ENCODE results near the gene KSR2.
"Not testable (repeated sequence)": the region's sequence is repeated elsewhere in the genome, so short reads cannot be mapped to it uniquely, and the experiment has no call there.

KSR2 gene

GRCh38 chr12:117821480-117822175 lies 147.2 kb downstream of the KSR2 start:
- DNase-seq (ENCODE audit: low read depth), result no peak

DNA sequence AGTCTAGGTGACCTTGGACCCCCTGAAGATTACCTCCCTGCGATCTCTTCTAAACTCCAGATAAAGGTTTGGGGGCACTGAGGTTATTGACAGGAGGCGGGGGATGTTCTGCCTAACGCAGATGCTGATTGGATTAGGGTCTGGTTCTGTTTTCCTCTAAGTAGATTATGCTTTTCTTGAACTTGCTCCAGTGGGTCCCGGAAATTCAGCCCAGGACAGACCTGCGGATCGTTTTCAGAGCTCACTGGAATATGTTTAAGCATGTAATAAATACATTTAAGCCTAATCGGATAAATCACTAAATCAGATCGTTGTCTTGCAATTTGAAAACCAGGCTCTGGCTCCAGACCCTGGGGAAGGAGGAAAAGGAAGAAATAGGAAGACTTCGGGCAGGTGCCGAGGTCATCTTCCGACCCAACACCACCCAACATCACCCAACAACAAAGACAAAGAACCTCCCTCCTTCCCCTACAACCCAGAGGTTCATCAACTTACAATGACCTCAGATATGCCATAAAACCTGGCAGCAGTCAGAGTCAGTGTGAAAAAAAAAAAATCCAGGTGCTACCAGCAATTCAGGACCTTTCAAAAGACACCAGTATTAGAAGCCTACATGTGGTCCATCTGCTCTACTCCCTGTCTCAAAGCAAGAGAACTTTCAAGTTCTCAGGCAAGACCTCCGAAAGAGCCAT lies 148.4 kb downstream of the KSR2 start:
- no peak for DNase-seq (ENCODE audit: low read depth)

DNA sequence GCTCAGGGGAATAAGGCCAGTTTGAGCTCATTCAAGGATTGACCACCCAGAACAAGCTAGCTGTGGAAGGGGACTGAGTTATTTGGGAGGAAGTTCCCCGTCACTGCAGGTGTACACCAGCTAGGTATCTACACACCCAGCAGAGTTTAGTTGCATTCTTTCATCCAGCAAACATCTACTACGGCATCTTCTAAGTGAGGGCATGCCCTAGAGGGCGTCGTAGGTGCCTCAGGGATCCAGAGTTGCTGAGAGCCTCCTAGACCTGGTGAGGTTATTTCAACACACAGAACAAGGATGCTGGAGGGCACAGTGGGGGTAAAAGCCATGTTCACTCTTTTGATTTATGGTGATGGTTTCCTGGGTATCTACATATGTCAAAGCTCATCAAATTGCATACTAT lies 149.6 kb downstream of the KSR2 start:
- no peak for DNase-seq (ENCODE audit: low read depth)

GRCh38 chr12:117818400-117818799 lies 150.4 kb downstream of the KSR2 start:
- DNase-seq (ENCODE audit: low read depth), result no peak

GRCh38 chr12:117809509-117809908 lies 159.3 kb downstream of the KSR2 start:
- no peak for DNase-seq (ENCODE audit: low read depth)

DNA sequence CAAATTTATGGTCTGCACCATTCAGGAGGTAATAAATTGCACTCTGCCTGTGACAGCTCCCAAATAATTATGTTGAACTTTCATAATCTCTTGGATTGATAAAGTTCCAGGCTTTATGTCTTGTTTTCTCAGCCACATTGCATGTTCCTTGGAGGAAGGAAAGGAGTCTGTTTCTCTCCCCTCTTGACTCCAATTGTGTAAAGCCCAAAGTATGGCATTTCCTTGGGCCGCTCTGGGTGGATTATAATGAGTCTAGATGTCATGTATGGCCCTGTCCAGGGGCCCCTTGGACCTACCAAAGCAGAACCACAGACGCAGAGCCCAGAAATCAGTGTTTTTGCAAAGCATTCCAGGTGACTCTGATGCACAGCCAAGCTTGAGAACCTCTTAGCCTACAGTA lies 160.8 kb downstream of the KSR2 start:
- DNase-seq (ENCODE audit: low read depth), result no peak

GRCh38 chr12:117807355-117807754 lies 161.4 kb downstream of the KSR2 start:
- no peak for DNase-seq (ENCODE audit: low read depth)

GRCh38 chr12:117805865-117806264 lies 162.9 kb downstream of the KSR2 start:
- no peak for DNase-seq (ENCODE audit: low read depth)

GRCh38 chr12:117803001-117803400 lies 165.8 kb downstream of the KSR2 start:
- no peak for DNase-seq (ENCODE audit: low read depth)

GRCh38 chr12:117800711-117801110 lies 168.1 kb downstream of the KSR2 start:
- DNase-seq (ENCODE audit: low read depth), result not testable (repeated sequence)

DNA sequence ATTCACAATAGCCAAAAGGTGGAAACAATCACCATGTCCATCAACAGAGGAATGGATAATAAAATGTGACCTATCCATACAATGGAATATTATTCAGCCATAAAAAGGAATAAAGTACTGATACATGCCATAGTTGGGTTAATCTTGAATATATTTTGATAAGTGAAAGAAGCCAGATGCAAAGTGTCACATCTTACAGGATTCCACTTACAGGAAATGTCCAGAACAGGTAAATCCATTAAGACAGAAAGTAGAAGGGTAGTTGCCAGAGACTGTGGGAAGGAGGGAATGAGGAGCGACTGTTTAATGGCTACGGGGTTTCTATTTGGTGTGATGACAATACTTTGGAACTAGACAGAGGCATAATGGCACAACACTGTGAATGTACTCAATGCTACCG lies 171.6 kb downstream of the KSR2 start:
- no peak for DNase-seq (ENCODE audit: low read depth)

- DNase-seq (ENCODE audit: low read depth), result no peak
These were observed 175.8 kb downstream of the KSR2 start for GRCh38 chr12:117792877-117793424.

GRCh38 chr12:117792471-117792870 lies 176.3 kb downstream of the KSR2 start:
- DNase-seq (ENCODE audit: low read depth), result no peak

GRCh38 chr12:117790948-117791347 lies 177.8 kb downstream of the KSR2 start:
- no peak for DNase-seq (ENCODE audit: low read depth)

DNA sequence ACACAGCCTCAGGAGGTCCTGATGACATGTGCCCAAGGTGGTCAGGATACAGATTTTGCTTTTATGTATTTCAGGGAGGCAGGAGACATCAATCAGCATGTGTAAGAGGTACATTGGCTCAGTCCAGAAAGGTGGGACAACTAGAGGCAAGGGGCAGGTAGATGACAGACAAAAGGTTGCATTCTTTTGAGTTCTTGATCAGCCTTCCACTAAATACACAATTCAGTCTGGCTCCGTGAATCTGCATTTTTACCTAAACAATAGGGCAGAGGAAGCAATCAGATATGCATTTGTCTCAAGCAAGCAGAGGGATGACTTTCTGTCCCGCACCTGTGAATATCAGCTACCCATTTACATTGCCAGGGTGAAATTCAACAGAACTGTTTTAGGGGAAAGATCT lies 178.6 kb downstream of the KSR2 start:
- DNase-seq (ENCODE audit: low read depth), result no peak

DNA sequence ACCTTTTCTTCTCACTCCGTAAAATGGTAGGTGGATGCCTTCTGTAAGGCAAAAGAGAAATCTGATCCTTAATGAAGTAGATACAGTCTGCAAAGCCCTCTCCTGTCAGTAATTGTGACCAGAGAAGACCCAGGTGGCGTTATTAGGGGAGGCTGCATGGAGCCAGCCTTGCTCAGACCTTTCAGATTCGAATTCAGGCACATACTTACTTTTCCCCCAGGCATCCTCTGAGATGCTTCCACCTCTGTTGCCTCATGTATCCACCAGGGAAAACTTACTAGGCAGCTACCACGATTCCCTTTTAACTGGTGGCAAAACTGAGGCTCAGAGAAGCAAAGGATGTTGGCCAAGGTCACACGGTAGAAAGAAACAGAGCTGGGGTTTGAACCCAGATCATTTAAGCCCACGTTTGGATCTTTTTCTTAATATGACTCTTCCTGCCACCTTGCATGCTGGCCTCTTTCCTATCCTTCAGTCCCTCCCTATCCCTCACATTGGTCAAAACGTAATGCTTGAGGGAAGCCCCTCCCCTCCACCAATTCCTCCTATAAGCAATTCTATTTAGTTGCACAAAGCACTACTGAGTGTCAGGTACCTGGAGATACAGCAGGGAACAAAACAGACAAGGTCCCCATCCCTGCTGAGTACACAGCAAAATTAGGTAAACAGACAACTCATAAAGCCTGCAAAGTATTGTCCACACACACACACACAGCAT lies 179.4 kb downstream of the KSR2 start:
- no peak for DNase-seq (ENCODE audit: low read depth)

DNA sequence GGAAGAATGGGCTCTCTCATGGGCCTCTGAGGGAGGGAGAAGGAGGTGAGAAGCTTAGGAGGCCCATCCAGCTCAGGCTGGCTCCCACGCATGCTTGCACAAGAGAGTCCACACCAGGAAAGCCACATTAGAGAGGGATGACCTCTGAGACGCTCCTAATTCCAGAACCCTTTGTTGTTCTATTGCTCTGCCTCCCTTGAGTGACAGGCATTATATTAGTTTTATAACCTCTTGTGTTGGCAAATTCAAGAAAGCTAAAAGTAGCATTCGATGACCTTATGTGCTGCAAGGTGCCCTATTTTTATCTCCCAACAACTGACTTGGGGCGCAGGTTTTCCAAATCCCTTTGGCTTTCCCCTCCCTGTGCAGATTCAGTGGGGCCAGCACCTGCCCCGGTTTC lies 190.1 kb downstream of the KSR2 start:
- no peak for DNase-seq (ENCODE audit: low read depth)

- DNase-seq (ENCODE audit: low read depth), result no peak
These were observed 193.6 kb downstream of the KSR2 start for GRCh38 chr12:117774941-117775775.

DNA sequence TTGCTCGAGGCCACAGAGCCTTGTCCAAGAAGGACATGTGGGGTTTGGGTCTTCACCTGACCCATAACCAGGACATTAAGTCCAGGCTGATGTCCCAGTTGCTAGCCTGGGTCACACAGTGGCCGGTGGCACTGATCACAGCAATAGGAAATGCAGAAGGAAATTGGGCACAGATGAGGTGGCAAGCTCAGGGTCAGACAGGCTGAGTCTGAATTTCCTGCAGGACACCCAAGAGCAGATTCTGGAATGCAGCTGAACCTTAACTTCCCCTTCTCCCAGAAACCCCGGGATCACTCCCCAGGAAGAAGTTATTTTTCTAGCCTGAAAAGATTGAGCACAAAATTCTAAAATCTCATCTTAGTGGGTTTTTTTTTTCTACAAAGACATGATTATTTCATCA lies 199.9 kb downstream of the KSR2 start:
- DNase-seq (ENCODE audit: low read depth), result no peak

DNA sequence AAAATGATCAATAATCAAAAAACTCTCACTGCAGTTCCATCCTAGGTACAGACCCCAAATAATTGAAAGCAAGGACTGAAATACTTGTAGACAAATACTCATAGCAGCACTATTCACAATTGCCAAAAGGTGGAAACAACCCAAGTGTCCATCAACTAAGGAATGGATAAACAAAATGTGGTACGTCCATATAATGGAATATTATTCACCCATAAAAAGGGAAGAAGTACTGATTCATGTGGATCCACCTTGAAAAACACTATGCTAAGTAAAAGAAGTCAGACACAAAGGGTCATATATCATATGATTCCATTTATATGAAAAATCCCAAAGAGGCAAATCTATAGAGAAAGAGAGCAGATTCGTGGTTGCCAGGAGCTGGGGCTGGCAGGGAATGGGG lies 202.8 kb downstream of the KSR2 start:
- no peak for DNase-seq (ENCODE audit: low read depth)

DNA sequence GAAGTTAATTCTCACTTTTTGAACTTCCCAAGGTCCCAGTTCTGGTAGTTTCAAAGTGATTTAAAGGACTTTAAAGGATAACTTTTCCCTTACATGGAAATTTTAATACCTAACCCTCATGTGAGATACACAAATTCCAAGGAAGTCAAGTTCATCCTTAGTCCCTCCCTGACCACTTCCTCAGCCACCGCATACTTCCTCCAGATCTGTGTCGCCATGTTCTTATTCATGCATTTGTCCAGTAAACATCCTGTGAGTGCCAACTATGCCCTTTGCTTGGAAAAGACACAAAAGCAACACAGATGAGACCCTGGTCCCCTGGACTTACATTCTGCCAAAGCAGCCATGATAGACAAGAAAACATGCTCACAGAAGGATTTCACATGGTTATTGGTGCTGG lies 206.6 kb downstream of the KSR2 start:
- DNase-seq (ENCODE audit: low read depth), result no peak

DNA sequence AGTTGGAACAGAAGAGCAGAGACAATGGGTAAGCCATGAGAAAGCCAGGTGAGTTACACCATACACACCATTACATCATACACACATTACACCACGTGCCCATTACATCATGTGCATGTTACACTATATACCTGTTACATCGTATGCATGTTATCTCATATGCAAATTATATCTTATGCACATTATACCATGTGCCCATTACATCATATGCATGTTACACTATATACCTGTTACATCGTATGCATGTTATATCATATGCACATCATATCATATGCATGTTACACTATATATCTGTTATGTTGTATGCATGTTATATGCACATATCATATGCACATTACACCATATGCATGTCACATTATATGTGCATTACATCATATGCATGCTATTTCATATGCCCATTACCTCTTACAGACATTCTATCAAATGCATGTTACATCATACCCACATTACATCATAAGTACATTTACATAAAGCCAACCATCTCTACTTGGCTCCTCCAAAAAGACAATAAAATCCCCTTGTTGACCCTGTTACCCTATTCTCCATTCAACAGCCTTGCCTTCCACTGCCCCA lies 207.2 kb downstream of the KSR2 start:
- DNase-seq (ENCODE audit: low read depth), result no peak
